ENCODE data around the gene PARS2.

PARS2 gene

GRCh38 chr1:54750596-54750995, 13.7 kb downstream of the PARS2 start:
- no peak overlapping the region for H3K4me2 ChIP-seq (ENCODE audit: low read depth, low read length)
- H3K4me1 ChIP-seq (ENCODE audit: low read length), result no peaks in the 10 kb centered on the region
- no peak overlapping the region for H3K27ac ChIP-seq (ENCODE audit: low read length)
- no peak overlapping the region for H3K4me3 ChIP-seq (ENCODE audit: low read length)
- H3K9me3 ChIP-seq (replicated peaks; ENCODE audit: insufficient read depth, low read length), result no peaks in the 10 kb centered on the region
- H3K27me3 ChIP-seq (replicated peaks; ENCODE audit: insufficient read depth, low read length), result no peaks in the 10 kb centered on the region
- no peaks in the 10 kb centered on the region for H3F3A ChIP-seq (ENCODE audit: insufficient read depth, low read length)
- no peak for TF ChIP-seq EZH2phosphoT487 (IDR thresholded peaks at IDR 0.05; ENCODE audit: low read length)
- TF ChIP-seq, protein P1, sequence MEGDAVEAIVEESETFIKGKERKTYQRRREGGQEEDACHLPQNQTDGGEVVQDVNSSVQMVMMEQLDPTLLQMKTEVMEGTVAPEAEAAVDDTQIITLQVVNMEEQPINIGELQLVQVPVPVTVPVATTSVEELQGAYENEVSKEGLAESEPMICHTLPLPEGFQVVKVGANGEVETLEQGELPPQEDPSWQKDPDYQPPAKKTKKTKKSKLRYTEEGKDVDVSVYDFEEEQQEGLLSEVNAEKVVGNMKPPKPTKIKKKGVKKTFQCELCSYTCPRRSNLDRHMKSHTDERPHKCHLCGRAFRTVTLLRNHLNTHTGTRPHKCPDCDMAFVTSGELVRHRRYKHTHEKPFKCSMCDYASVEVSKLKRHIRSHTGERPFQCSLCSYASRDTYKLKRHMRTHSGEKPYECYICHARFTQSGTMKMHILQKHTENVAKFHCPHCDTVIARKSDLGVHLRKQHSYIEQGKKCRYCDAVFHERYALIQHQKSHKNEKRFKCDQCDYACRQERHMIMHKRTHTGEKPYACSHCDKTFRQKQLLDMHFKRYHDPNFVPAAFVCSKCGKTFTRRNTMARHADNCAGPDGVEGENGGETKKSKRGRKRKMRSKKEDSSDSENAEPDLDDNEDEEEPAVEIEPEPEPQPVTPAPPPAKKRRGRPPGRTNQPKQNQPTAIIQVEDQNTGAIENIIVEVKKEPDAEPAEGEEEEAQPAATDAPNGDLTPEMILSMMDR (IDR thresholded peaks at IDR 0.05; ENCODE audit: low read length), result no peak
- TF ChIP-seq EZH2 (optimal IDR thresholded peaks at IDR 0.05; ENCODE audit: low read depth, low read length), result no peak
- H3K9ac ChIP-seq (ENCODE audit: low read length), result no peak overlapping the region
- no peaks in the 10 kb centered on the region for H4K20me1 ChIP-seq (ENCODE audit: insufficient read depth, low read length)
- no peaks in the 10 kb centered on the region for H3K79me2 ChIP-seq (ENCODE audit: low read length)
- DNase-seq, result no peak
- no peaks in the 10 kb centered on the region for H3K36me3 ChIP-seq (replicated peaks; ENCODE audit: insufficient read depth, low read length)
- H3K9me2 ChIP-seq (replicated peaks; ENCODE audit: insufficient read depth, low read length), result no peaks in the 10 kb centered on the region
- no peak overlapping the region for H2AFZ ChIP-seq (ENCODE audit: low read length)

GRCh38 chr1:54748094-54748835, 16.1 kb downstream of the PARS2 start:
- Histone ChIP-seq H3K27me3 (replicated peaks; ENCODE audit: insufficient read depth, low read length) (no peaks in the 10 kb centered on the region), H3K27ac (ENCODE audit: low read length) (no peak overlapping the region), H3K9ac (ENCODE audit: low read length) (no peak overlapping the region), H3K79me2 (ENCODE audit: low read length) (no peaks in the 10 kb centered on the region), H3K4me3 (ENCODE audit: low read length) (no peak overlapping the region), H3F3A (ENCODE audit: insufficient read depth, low read length) (no peaks in the 10 kb centered on the region), H3K36me3 (replicated peaks; ENCODE audit: insufficient read depth, low read length) (no peaks in the 10 kb centered on the region), H3K9me3 (replicated peaks; ENCODE audit: insufficient read depth, low read length) (no peaks in the 10 kb centered on the region), H3K4me2 (ENCODE audit: low read depth, low read length) (no peak overlapping the region), H3K4me1 (ENCODE audit: low read length) (no peaks in the 10 kb centered on the region), H3K9me2 (replicated peaks; ENCODE audit: insufficient read depth, low read length) (no peaks in the 10 kb centered on the region), H4K20me1 (ENCODE audit: insufficient read depth, low read length) (no peaks in the 10 kb centered on the region), H2AFZ (ENCODE audit: low read length) (no peak overlapping the region)
- no peak for DNase-seq
- no peak for TF ChIP-seq EZH2 (optimal IDR thresholded peaks at IDR 0.05; ENCODE audit: low read depth, low read length)
- TF ChIP-seq, protein P1 (IDR thresholded peaks at IDR 0.05; ENCODE audit: low read length), result no peak

GRCh38 chr1:54745864-54746263, 18.5 kb downstream of the PARS2 start:
- H3K9ac ChIP-seq (ENCODE audit: low read length), result no peak overlapping the region
- H3K4me3 ChIP-seq (ENCODE audit: low read length), result no peak overlapping the region
- TF ChIP-seq EZH2phosphoT487 (IDR thresholded peaks at IDR 0.05; ENCODE audit: low read length), result no peak
- TF ChIP-seq, protein P1 (IDR thresholded peaks at IDR 0.05; ENCODE audit: low read length), result no peak
- TF ChIP-seq EZH2 (optimal IDR thresholded peaks at IDR 0.05; ENCODE audit: low read depth, low read length), result no peak
- H3K27me3 ChIP-seq (replicated peaks; ENCODE audit: insufficient read depth, low read length), result no peaks in the 10 kb centered on the region
- 0 out of 2 replicates have a peak, but pooled peaks cover 4% of the 10 kb centered on the region for H3K36me3 ChIP-seq (replicated peaks; ENCODE audit: insufficient read depth, low read length)
- H3K9me3 ChIP-seq (replicated peaks; ENCODE audit: insufficient read depth, low read length), result no peaks in the 10 kb centered on the region
- DNase-seq, result no peak
- H3K4me1 ChIP-seq (ENCODE audit: low read length), result no peaks in the 10 kb centered on the region
- H3K79me2 ChIP-seq (ENCODE audit: low read length), result no peaks in the 10 kb centered on the region
- no peaks in the 10 kb centered on the region for H4K20me1 ChIP-seq (ENCODE audit: insufficient read depth, low read length)
- no peak overlapping the region for H3K4me2 ChIP-seq (ENCODE audit: low read depth, low read length)
- no peak overlapping the region for H3K27ac ChIP-seq (ENCODE audit: low read length)
- no peaks in the 10 kb centered on the region for H3K9me2 ChIP-seq (replicated peaks; ENCODE audit: insufficient read depth, low read length)
- no peaks in the 10 kb centered on the region for H3F3A ChIP-seq (ENCODE audit: insufficient read depth, low read length)
- H2AFZ ChIP-seq (ENCODE audit: low read length), result no peak overlapping the region

All from MM.1S (cell line).